Neural crest cell (in vitro differentiated cells): Measurements from ENCODE around the gene FOXM1. TPM values are rescaled to one million over a fixed set of nuclear protein-coding genes. Genes with fewer than 3 reads are reported as not detected.
A peak's percentile ranks its signal among the peaks of the same experiment; 100 is the strongest.

Experiments
- DNase-seq: peaks from one replicate; pipeline ENCODE4 v3.0.0; 2021; ENCODE audit warnings: low read depth, mixed read lengths, low spot score
- H3K27ac Mint-ChIP-seq: one replicate; pipeline ENCODE4 v1.8.0; 2021; ENCODE audit warnings: mild to moderate bottlenecking, mixed read lengths; ENCODE audit not compliant: unreplicated experiment
- H3K27me3 Mint-ChIP-seq: 2 replicates; pipeline ENCODE4 v1.8.0; 2021; ENCODE audit warnings: low read depth, mild to moderate bottlenecking, mixed read lengths
- H3K36me3 Mint-ChIP-seq: 2 replicates; pipeline ENCODE4 v1.8.0; 2021; ENCODE audit warnings: low read depth, mild to moderate bottlenecking, mixed read lengths
- H3K4me1 Mint-ChIP-seq: 2 replicates; pipeline ENCODE4 v1.8.0; 2021; ENCODE audit warnings: mixed read lengths
- H3K4me3 Mint-ChIP-seq: one replicate; pipeline ENCODE4 v1.8.0; 2021; ENCODE audit warnings: mild to moderate bottlenecking, mixed read lengths
- H3K9me3 Mint-ChIP-seq: 2 replicates; pipeline ENCODE4 v1.8.0; 2021; ENCODE audit warnings: mixed read lengths
- total RNA-seq: library from RNA; stranded (reverse); gene quantifications from 2 replicates; pipeline ENCODE4 v1.2.1, GENCODE V29; 2021
- TF ChIP-seq, protein P1 (sequence below): fragments of 200-600 bp; sonication (generic); conservative IDR thresholded peaks from 2 replicates; pipeline ENCODE4 v1.5.0; 2021; ENCODE audit warnings: antibody characterized with exemption, mild to moderate bottlenecking

The FOXM1 gene
- total RNA-seq, 1 donor from 2014 or later: 147 TPM

DNA sequence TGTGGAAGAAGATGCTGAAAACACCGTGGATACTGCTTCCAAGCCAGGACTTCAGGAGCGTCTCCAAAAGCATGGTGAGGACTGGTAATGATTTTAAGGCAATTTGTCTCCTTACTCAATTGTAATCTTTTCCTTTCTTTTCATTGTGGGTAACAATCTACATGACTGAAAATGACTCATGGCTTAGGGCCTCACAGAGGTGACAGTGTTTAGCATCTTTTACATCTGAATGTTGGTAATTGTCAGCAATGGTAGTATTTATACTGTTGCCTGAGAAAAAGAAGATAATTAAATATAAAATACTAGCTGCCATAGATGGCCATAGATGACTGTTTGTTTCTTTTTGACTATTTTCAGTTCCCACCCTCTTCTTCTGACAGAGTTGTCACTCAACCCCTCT is 45.4 kb upstream of the FOXM1 start:
- no peak overlapping the region for H3K4me3 Mint-ChIP-seq
- no peak overlapping the region for H3K27ac Mint-ChIP-seq

GRCh38 chr12:2919249-2919648 is 42.3 kb upstream of the FOXM1 start:
- TF ChIP-seq, protein P1, sequence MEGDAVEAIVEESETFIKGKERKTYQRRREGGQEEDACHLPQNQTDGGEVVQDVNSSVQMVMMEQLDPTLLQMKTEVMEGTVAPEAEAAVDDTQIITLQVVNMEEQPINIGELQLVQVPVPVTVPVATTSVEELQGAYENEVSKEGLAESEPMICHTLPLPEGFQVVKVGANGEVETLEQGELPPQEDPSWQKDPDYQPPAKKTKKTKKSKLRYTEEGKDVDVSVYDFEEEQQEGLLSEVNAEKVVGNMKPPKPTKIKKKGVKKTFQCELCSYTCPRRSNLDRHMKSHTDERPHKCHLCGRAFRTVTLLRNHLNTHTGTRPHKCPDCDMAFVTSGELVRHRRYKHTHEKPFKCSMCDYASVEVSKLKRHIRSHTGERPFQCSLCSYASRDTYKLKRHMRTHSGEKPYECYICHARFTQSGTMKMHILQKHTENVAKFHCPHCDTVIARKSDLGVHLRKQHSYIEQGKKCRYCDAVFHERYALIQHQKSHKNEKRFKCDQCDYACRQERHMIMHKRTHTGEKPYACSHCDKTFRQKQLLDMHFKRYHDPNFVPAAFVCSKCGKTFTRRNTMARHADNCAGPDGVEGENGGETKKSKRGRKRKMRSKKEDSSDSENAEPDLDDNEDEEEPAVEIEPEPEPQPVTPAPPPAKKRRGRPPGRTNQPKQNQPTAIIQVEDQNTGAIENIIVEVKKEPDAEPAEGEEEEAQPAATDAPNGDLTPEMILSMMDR: no peak
- no peak overlapping the region for H3K4me3 Mint-ChIP-seq
- peak overlapping the region; percentile 15 for H3K27ac Mint-ChIP-seq
- DNase-seq: no peak
- peaks cover 14% of the 10 kb centered on the region for H3K36me3 Mint-ChIP-seq
- H3K27me3 Mint-ChIP-seq: no peaks in the 10 kb centered on the region
- no peaks in the 10 kb centered on the region for H3K4me1 Mint-ChIP-seq
- no peaks in the 10 kb centered on the region for H3K9me3 Mint-ChIP-seq

More for the DNA sequence above, 45.4 kb upstream of the FOXM1 start:
- Mint-ChIP-seq H3K9me3 (no peaks in the 10 kb centered on the region), H3K4me1 (peaks cover 5% of the 10 kb centered on the region), H3K36me3 (peaks cover 12% of the 10 kb centered on the region), H3K27me3 (no peaks in the 10 kb centered on the region)
- DNase-seq: no peak
- TF ChIP-seq, protein P1: no peak

- no peak for DNase-seq
- peaks cover 7% of the 10 kb centered on the region for H3K36me3 Mint-ChIP-seq
- no peak overlapping the region for H3K27ac Mint-ChIP-seq
These were observed 35.2 kb upstream of the FOXM1 start for GRCh38 chr12:2912216-2912575.

GRCh38 chr12:2904260-2904659 is 27.3 kb upstream of the FOXM1 start:
- no peaks in the 10 kb centered on the region for H3K36me3 Mint-ChIP-seq
- H3K27me3 Mint-ChIP-seq: no peaks in the 10 kb centered on the region
- DNase-seq: no peak
- H3K4me3 Mint-ChIP-seq: no peak overlapping the region
- TF ChIP-seq, protein P1: no peak
- no peaks in the 10 kb centered on the region for H3K9me3 Mint-ChIP-seq
- H3K4me1 Mint-ChIP-seq: peaks cover 7% of the 10 kb centered on the region
- H3K27ac Mint-ChIP-seq: no peak overlapping the region

More at GRCh38 chr12:2912216-2912575, 35.2 kb upstream of the FOXM1 start:
- TF ChIP-seq, protein P1: no peak
- no peaks in the 10 kb centered on the region for H3K9me3 Mint-ChIP-seq
- peaks cover 4% of the 10 kb centered on the region for H3K4me1 Mint-ChIP-seq
- H3K4me3 Mint-ChIP-seq: no peak overlapping the region
- H3K27me3 Mint-ChIP-seq: no peaks in the 10 kb centered on the region

- TF ChIP-seq, protein P1: no peak
- Mint-ChIP-seq H3K9me3 (no peaks in the 10 kb centered on the region), H3K4me3 (no peak overlapping the region), H3K4me1 (peaks cover 7% of the 10 kb centered on the region), H3K36me3 (no peaks in the 10 kb centered on the region), H3K27ac (no peak overlapping the region), H3K27me3 (no peaks in the 10 kb centered on the region)
- no peak for DNase-seq
These were observed 25.4 kb upstream of the FOXM1 start for GRCh38 chr12:2902272-2902880.
